ENCODE data around the gene HEATR9.

GRCh38 chr17:35867574-35867973, 1.1 kb downstream of the HEATR9 start:
- no peak for TF ChIP-seq POLR2AphosphoS5 (IDR thresholded peaks at IDR 0.05; ENCODE audit: borderline replicate concordance, low read depth, low read length)
- TF ChIP-seq EZH2 (IDR thresholded peaks at IDR 0.05): no peak
- TF ChIP-seq FOXP2 (optimal IDR thresholded peaks at IDR 0.05; ENCODE audit: control extremely low read depth, extremely low read length, insufficient read depth): no peak
